Stimulated activated memory B cell treated with anti-CD40 and anti-IgM and Interleukin-4, amounts not matched to agents 10 μg/mL and 1 μg/mL and 100 μg/mL, for 72 hours (primary cell): ENCODE results near the gene TSPAN32.
"Not testable (repeated sequence)": the region's sequence is repeated elsewhere in the genome, so short reads cannot be mapped to it uniquely, and the experiment has no call there.

Experiments
- ATAC-seq: fragments of 150-1000 bp; cut with Tn5 transposase; 2 replicates; pipeline ENCODE4 v1.10.0; 2021
- H3K27ac Mint-ChIP-seq: one replicate; pipeline ENCODE4 v1.8.0; 2022; ENCODE audit warnings: mild to moderate bottlenecking, mixed read lengths
- H3K27me3 Mint-ChIP-seq: one replicate; pipeline ENCODE4 v1.8.0; 2022; ENCODE audit warnings: mixed read lengths
- H3K36me3 Mint-ChIP-seq: one replicate; pipeline ENCODE4 v1.8.0; 2022; ENCODE audit warnings: mixed read lengths
- H3K4me1 Mint-ChIP-seq: one replicate; pipeline ENCODE4 v1.8.0; 2022; ENCODE audit warnings: mixed read lengths
- H3K4me3 Mint-ChIP-seq: one replicate; pipeline ENCODE4 v1.8.0; 2022; ENCODE audit warnings: mild to moderate bottlenecking, moderate library complexity, mixed read lengths
- H3K9me3 Mint-ChIP-seq: one replicate; pipeline ENCODE4 v1.8.0; 2022; ENCODE audit warnings: mixed read lengths

Gene TSPAN32

GRCh38 chr11:2325123-2325522 lies 23.3 kb downstream of the TSPAN32 start:
- Mint-ChIP-seq H3K4me1 (no peaks in the 10 kb centered on the region), H3K27me3 (peaks cover 23% of the 10 kb centered on the region), H3K4me3 (no peak overlapping the region), H3K36me3 (no peaks in the 10 kb centered on the region), H3K27ac (no peak overlapping the region), H3K9me3 (peaks cover 4% of the 10 kb centered on the region)
- ATAC-seq = no peak

DNA sequence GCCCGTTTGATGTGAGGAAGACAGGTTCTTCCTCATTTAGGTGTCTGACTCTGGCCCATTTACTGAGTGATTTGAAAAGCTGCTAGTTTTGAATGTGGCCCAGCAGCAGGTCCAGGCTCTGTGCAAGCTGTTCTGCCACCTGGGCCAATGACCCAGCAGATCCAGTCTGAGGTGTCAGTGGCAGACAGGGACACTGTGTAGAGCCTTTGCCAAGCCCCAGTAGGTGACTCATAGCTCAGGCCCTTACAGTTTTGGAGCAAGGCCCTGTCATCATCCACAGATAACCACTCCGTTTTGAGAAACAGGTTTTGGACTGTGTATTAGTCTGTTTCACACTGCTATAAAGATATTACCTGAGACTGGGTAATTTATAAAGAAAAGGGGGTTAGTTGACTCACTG lies 23.9 kb downstream of the TSPAN32 start:
- ATAC-seq = no peak
- Mint-ChIP-seq H3K4me1 (no peaks in the 10 kb centered on the region), H3K27ac (no peak overlapping the region), H3K27me3 (peaks cover 23% of the 10 kb centered on the region), H3K9me3 (peaks cover 9% of the 10 kb centered on the region), H3K4me3 (no peak overlapping the region), H3K36me3 (no peaks in the 10 kb centered on the region)

DNA sequence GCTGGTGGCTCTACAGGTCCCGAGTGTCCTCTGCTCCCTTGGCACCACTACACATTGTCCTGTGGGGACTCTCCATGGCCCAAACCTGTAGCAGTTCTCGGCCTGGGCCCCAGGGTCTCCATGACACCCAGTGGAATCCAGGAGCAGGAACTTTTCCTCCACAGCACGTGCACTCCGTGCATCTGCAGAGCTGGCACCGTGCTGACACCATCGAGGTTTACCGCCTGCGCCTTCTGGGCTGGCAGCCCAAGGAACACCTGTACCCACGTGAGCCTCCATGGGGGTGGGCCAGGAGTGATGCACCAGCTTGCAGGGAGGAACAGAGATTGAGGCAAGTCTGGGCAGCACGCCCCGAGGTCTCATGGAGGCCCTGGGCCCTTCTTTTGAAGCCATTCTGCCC lies 25.2 kb downstream of the TSPAN32 start:
- Mint-ChIP-seq H3K4me3 (no peak overlapping the region), H3K27me3 (peaks cover 25% of the 10 kb centered on the region), H3K36me3 (peaks cover 7% of the 10 kb centered on the region), H3K4me1 (no peaks in the 10 kb centered on the region), H3K27ac (no peak overlapping the region), H3K9me3 (peaks cover 16% of the 10 kb centered on the region)
- ATAC-seq = no peak

GRCh38 chr11:2328021-2328420 lies 26.2 kb downstream of the TSPAN32 start:
- no peaks in the 10 kb centered on the region for H3K4me1 Mint-ChIP-seq
- H3K9me3 Mint-ChIP-seq = peaks cover 11% of the 10 kb centered on the region
- H3K27me3 Mint-ChIP-seq = peaks cover 25% of the 10 kb centered on the region
- ATAC-seq = no peak
- no peak overlapping the region for H3K27ac Mint-ChIP-seq
- no peak overlapping the region for H3K4me3 Mint-ChIP-seq
- H3K36me3 Mint-ChIP-seq = peaks cover 7% of the 10 kb centered on the region

- Mint-ChIP-seq H3K4me1 (no peaks in the 10 kb centered on the region), H3K27me3 (peaks cover 25% of the 10 kb centered on the region), H3K27ac (no peak overlapping the region), H3K4me3 (no peak overlapping the region), H3K9me3 (peaks cover 11% of the 10 kb centered on the region), H3K36me3 (peaks cover 7% of the 10 kb centered on the region)
- ATAC-seq = no peak
Measured at GRCh38 chr11:2328656-2329354, 27.0 kb downstream of the TSPAN32 start.

GRCh38 chr11:2329551-2329950 lies 27.7 kb downstream of the TSPAN32 start:
- Mint-ChIP-seq H3K36me3 (peaks cover 7% of the 10 kb centered on the region), H3K27me3 (peaks cover 25% of the 10 kb centered on the region), H3K27ac (no peak overlapping the region), H3K9me3 (peaks cover 11% of the 10 kb centered on the region), H3K4me3 (no peak overlapping the region), H3K4me1 (no peaks in the 10 kb centered on the region)
- ATAC-seq = no peak

GRCh38 chr11:2330696-2331095 lies 28.9 kb downstream of the TSPAN32 start:
- Mint-ChIP-seq H3K27me3 (peaks cover 30% of the 10 kb centered on the region), H3K4me1 (no peaks in the 10 kb centered on the region), H3K4me3 (no peak overlapping the region), H3K9me3 (peaks cover 11% of the 10 kb centered on the region), H3K27ac (no peak overlapping the region), H3K36me3 (peaks cover 7% of the 10 kb centered on the region)
- no peak for ATAC-seq

- no peak for ATAC-seq
- Mint-ChIP-seq H3K27ac (no peak overlapping the region), H3K9me3 (peaks cover 11% of the 10 kb centered on the region), H3K36me3 (peaks cover 7% of the 10 kb centered on the region), H3K27me3 (peaks cover 37% of the 10 kb centered on the region), H3K4me1 (no peaks in the 10 kb centered on the region), H3K4me3 (no peak overlapping the region)
Measured at GRCh38 chr11:2331404-2331803, 29.6 kb downstream of the TSPAN32 start.

GRCh38 chr11:2332569-2332968 lies 30.8 kb downstream of the TSPAN32 start:
- Mint-ChIP-seq H3K27me3 (peaks cover 43% of the 10 kb centered on the region), H3K9me3 (peaks cover 11% of the 10 kb centered on the region)
- ATAC-seq, H3K4me3 Mint-ChIP-seq, H3K4me1 Mint-ChIP-seq, H3K36me3 Mint-ChIP-seq, H3K27ac Mint-ChIP-seq: not testable (repeated sequence)

DNA sequence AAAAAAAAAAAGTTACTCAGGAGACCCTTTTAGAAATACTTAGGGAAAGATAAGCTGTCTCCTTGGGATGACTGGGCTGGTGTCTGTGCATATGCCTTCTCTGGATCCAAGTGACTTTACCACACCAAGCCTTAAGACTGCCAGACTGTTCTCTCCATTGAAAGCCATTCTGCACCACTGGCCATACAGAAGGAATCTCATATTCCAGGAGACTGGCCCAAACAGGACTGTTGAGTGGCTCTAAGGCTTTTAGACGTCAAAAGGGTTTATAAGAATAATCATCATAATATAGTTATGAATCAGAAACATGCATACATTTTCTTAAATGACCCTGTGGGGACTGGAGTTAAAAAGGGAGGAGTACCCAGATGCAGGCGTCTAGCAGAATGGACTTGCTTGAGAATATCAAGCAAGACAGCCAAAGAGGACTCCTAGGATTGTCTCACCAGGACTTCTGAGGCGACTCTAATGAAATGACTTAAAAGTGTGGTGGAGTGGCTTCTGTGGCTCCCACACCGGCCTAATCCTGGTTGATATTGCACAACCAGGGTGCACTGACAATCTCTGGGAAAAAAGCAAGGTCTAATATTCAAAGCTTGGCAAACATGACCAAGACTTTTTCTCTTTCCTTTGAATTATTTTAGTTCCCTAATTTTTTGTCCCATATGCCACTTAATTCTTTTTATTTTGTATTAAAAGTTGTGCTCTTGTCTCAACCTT lies 31.8 kb downstream of the TSPAN32 start:
- H3K27ac Mint-ChIP-seq, H3K36me3 Mint-ChIP-seq, H3K4me1 Mint-ChIP-seq, ATAC-seq, H3K4me3 Mint-ChIP-seq: not testable (repeated sequence)
- H3K9me3 Mint-ChIP-seq = peaks cover 11% of the 10 kb centered on the region
- H3K27me3 Mint-ChIP-seq = peaks cover 43% of the 10 kb centered on the region

GRCh38 chr11:2335286-2335685 lies 33.5 kb downstream of the TSPAN32 start:
- ATAC-seq, H3K4me1 Mint-ChIP-seq, H3K4me3 Mint-ChIP-seq, H3K36me3 Mint-ChIP-seq, H3K27ac Mint-ChIP-seq: not testable (repeated sequence)
- Mint-ChIP-seq H3K27me3 (peaks cover 29% of the 10 kb centered on the region), H3K9me3 (peaks cover 11% of the 10 kb centered on the region)

DNA sequence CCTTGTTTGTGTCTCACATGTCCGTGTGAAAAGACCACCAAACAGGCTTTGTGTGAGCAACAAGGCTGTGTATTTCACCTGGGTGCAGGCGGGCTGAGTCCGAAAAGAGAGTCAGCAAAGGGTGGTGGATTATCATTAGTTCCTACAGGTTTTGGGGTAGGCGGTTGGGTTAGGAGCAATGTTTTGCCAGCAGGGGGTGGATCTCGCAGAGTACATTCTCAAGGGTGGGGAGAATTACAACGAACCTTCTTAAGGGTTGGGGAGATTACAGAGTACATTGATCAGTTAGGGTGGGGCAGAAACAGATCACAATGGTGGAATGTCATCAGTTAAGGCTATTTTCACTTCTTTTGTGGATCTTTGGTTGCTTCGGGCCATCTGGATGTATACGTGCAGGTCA lies 36.9 kb downstream of the TSPAN32 start:
- not testable (repeated sequence) for ATAC-seq, H3K4me1 Mint-ChIP-seq, H3K4me3 Mint-ChIP-seq, H3K36me3 Mint-ChIP-seq, H3K27ac Mint-ChIP-seq, H3K9me3 Mint-ChIP-seq
- peaks cover 18% of the 10 kb centered on the region for H3K27me3 Mint-ChIP-seq

DNA sequence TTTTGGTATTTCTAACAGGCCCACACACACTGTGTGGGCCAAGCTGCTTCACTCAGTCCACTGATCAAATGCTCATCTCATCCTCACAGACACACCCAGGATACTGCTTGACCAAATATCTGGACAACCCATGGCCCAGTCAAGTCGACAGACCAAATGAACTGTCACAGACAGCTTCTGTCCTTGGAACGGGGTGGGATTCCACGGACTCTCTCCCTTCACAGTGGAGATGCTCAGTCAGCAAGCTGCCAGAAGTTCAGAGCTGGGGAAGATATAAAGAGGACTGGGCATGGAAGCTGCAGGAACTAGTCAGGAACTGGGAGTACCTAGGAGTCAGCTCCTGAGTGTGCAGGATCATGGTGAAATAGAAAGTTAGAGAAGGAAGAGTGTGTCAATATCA lies 40.7 kb downstream of the TSPAN32 start:
- no peaks in the 10 kb centered on the region for H3K4me1 Mint-ChIP-seq
- peaks cover 5% of the 10 kb centered on the region for H3K36me3 Mint-ChIP-seq
- no peaks in the 10 kb centered on the region for H3K27me3 Mint-ChIP-seq
- H3K4me3 Mint-ChIP-seq = no peak overlapping the region
- H3K9me3 Mint-ChIP-seq = peaks cover 4% of the 10 kb centered on the region
- H3K27ac Mint-ChIP-seq = no peak overlapping the region
- ATAC-seq = no peak

GRCh38 chr11:2342981-2343380 lies 41.2 kb downstream of the TSPAN32 start:
- Mint-ChIP-seq H3K4me1 (no peaks in the 10 kb centered on the region), H3K36me3 (peaks cover 5% of the 10 kb centered on the region), H3K27me3 (no peaks in the 10 kb centered on the region), H3K9me3 (peaks cover 4% of the 10 kb centered on the region), H3K4me3 (no peak overlapping the region), H3K27ac (no peak overlapping the region)
- ATAC-seq = no peak

GRCh38 chr11:2343502-2343901 lies 41.7 kb downstream of the TSPAN32 start:
- Mint-ChIP-seq H3K9me3 (peaks cover 7% of the 10 kb centered on the region), H3K27me3 (no peaks in the 10 kb centered on the region), H3K36me3 (peaks cover 10% of the 10 kb centered on the region), H3K4me3 (no peak overlapping the region), H3K4me1 (no peaks in the 10 kb centered on the region), H3K27ac (no peak overlapping the region)
- ATAC-seq = no peak

- Mint-ChIP-seq H3K27ac (no peak overlapping the region), H3K9me3 (peaks cover 13% of the 10 kb centered on the region), H3K27me3 (no peaks in the 10 kb centered on the region), H3K4me1 (no peaks in the 10 kb centered on the region), H3K36me3 (peaks cover 21% of the 10 kb centered on the region), H3K4me3 (no peak overlapping the region)
- no peak for ATAC-seq
Measured at GRCh38 chr11:2345050-2345449, 43.2 kb downstream of the TSPAN32 start.
